HepG2 (cell line): ENCODE data around the gene ARHGDIA. TPM values are rescaled to one million over a fixed set of nuclear protein-coding genes. Genes with fewer than 3 reads are reported as not detected.
A peak's percentile ranks its signal among the peaks of the same experiment; 100 is the strongest.

Experiments
- ATF3 ChIP-seq: sonication (generic); formaldehyde crosslinking; IDR thresholded peaks from 2 replicates; pipeline ENCODE4 v1.4.0; 2020; ENCODE audit warnings: missing genetic modification reagents
- BRF2 ChIP-seq: sonication (generic); formaldehyde crosslinking; IDR thresholded peaks from 2 replicates; pipeline ENCODE4 v1.8.1; 2022; ENCODE audit warnings: mild to moderate bottlenecking, missing genetic modification reagents
- KDM4B ChIP-seq: sonication (generic); formaldehyde crosslinking; IDR thresholded peaks from 2 replicates; pipeline ENCODE4 v1.4.0; 2020; ENCODE audit warnings: missing genetic modification reagents
- MAF1 ChIP-seq: sonication (generic); formaldehyde crosslinking; IDR thresholded peaks from 2 replicates; pipeline ENCODE4 v1.5.0; 2020; ENCODE audit warnings: missing genetic modification reagents, borderline replicate concordance
- NR2F6 ChIP-seq, 2 experiments: IDR thresholded peaks; 2 replicates each; pipeline ENCODE4 v1.6.1; 2016; ENCODE audit warnings: antibody characterized with exemption in 1 of 2, mild to moderate bottlenecking in 1 of 2
- PAF1 ChIP-seq: IDR thresholded peaks from 2 replicates; pipeline ENCODE4 v1.6.1; 2016; ENCODE audit warnings: missing genetic modification reagents, missing compliant biosample characterization
- PCBP2 ChIP-seq: fragments of 200-400 bp; formaldehyde crosslinking; optimal IDR thresholded peaks from 2 replicates; pipeline ENCODE3; 2018; ENCODE audit warnings: low read length, low read depth; ENCODE audit not compliant: poor library complexity, severe bottlenecking
- RBM39 ChIP-seq: fragments of 200-400 bp; formaldehyde crosslinking; IDR thresholded peaks from one replicate; pipeline ENCODE4 v1.6.1; 2018; ENCODE audit warnings: antibody characterized with exemption, mild to moderate bottlenecking, low read depth, low read length; ENCODE audit not compliant: poor library complexity, severe bottlenecking
- REL ChIP-seq: sonication (generic); formaldehyde crosslinking; conservative IDR thresholded peaks from 2 replicates; pipeline ENCODE4 v1.8.0; 2022; ENCODE audit warnings: mild to moderate bottlenecking, missing genetic modification reagents, moderate library complexity
- SALL1 ChIP-seq: sonication (generic); formaldehyde crosslinking; IDR thresholded peaks from 2 replicates; pipeline ENCODE4 v1.8.0; 2022; ENCODE audit warnings: mild to moderate bottlenecking, missing genetic modification reagents
- SKIL ChIP-seq: sonication (generic); formaldehyde crosslinking; IDR thresholded peaks from 2 replicates; pipeline ENCODE4 v1.8.0; 2022; ENCODE audit warnings: missing genetic modification reagents, mild to moderate bottlenecking, moderate library complexity, borderline replicate concordance
- TFDP1 ChIP-seq: IDR thresholded peaks from 2 replicates; pipeline ENCODE4 v1.6.1; 2016; ENCODE audit warnings: missing compliant biosample characterization, missing genetic modification reagents, borderline replicate concordance
- TFDP2 ChIP-seq: sonication (generic); formaldehyde crosslinking; IDR thresholded peaks from 2 replicates; pipeline ENCODE4 v1.4.0; 2020; ENCODE audit warnings: missing genetic modification reagents
- ZNF160 ChIP-seq: sonication (generic); formaldehyde crosslinking; IDR thresholded peaks from 2 replicates; pipeline ENCODE4 v1.8.0; 2022; ENCODE audit warnings: mild to moderate bottlenecking, inconsistent platforms, missing genetic modification reagents
- ZNF251 ChIP-seq: sonication (generic); formaldehyde crosslinking; IDR thresholded peaks from 2 replicates; pipeline ENCODE4 v1.9.0; 2021; ENCODE audit warnings: mild to moderate bottlenecking, missing genetic modification reagents
- ZNF580 ChIP-seq: IDR thresholded peaks from 2 replicates; pipeline ENCODE4 v1.6.1; 2016; ENCODE audit warnings: low read depth, borderline replicate concordance
- ZNF709 ChIP-seq: sonication (generic); formaldehyde crosslinking; IDR thresholded peaks from 2 replicates; pipeline ENCODE4 v1.5.0; 2020; ENCODE audit warnings: mild to moderate bottlenecking, missing genetic modification reagents
- ZXDC ChIP-seq: sonication (generic); formaldehyde crosslinking; IDR thresholded peaks from 2 replicates; pipeline ENCODE4 v1.5.0; 2020; ENCODE audit warnings: mild to moderate bottlenecking, missing genetic modification reagents
- polyA plus RNA-seq, 8 experiments: library from polyadenylated mRNA; depleted of rRNA in 3 of 8; stranded (reverse) in 7 of 8; unstranded in 1 of 8; fragments of >200 nt; fragmentation: Illumina TruSeq in 4 of 8; extraction: Trizol in 4 of 8; gene quantifications; 2 replicates each; pipeline versions ENCODE4 v1.2.1 to v1.2.3, GENCODE V29; 2011 to 2016; ENCODE audit warnings: low read depth in 4 of 8, missing spikeins in 1 of 8, mixed read lengths in 1 of 8; ENCODE audit not compliant: insufficient read depth in 1 of 8
- total RNA-seq, 5 experiments: library from RNA; depleted of rRNA; stranded (reverse); fragments of >200 nt; fragmentation: Illumina TruSeq; extraction: Trizol; gene quantifications; 2 replicates each; pipeline ENCODE4 v1.2.3, GENCODE V29; 2016; ENCODE audit warnings: low read depth in 1 of 5

The ARHGDIA gene
- total and polyA plus RNA-seq, 2 of the 13 experiments (the other 11 are each of a cell fraction or from before 2014, with no cell fraction given), result 40.0 to 64.0 TPM

- TF ChIP-seq TFDP2 (peak; percentile 14; the same call in 1 of the 2 replicates), RBM39 (no peak), REL (CRISPR knock-in tag) (peak; percentile 81; the same call in 1 of the 2 replicates), ZXDC (CRISPR knock-in tag) (no peak), ZNF251 (0 out of 2 replicates have a peak, but pooled peaks have one; percentile 5), ZNF160 (CRISPR knock-in tag) (peak; percentile 25; the same call in 1 of the 2 replicates), SKIL (0 out of 2 replicates have a peak, but pooled peaks have one; percentile 42), KDM4B (CRISPR knock-in tag) (no peak), ZNF709 (CRISPR knock-in tag) (peak; percentile 21; the same call in 1 of the 2 replicates), MAF1 (0 out of 2 replicates have a peak, but pooled peaks have one; percentile 12), SALL1 (CRISPR knock-in tag) (no peak), BRF2 (CRISPR knock-in tag) (peak; percentile 82), ZNF580 (peak; percentile 15; the same call in 1 of the 2 replicates), NR2F6 (IDR thresholded peaks at IDR 0.05) (no peak), NR2F6 (CRISPR knock-in tag; IDR thresholded peaks at IDR 0.05) (no peak; the same call in 1 of the 2 replicates), PCBP2 (no peak), TFDP1 (CRISPR knock-in tag) (0 out of 2 replicates have a peak, but pooled peaks have one; percentile 21), ATF3 (CRISPR knock-in tag) (0 out of 2 replicates have a peak, but pooled peaks have one; percentile 2), PAF1 (CRISPR knock-in tag) (no peak; the same call in 1 of the 2 replicates)
Measured at GRCh38 chr17:81869221-81870130, 1.7 kb downstream of the ARHGDIA start (continued).
